NCI-H1417 treated with DMSO at 0.1 percent for 48 hours (cell line): ENCODE measurements around the gene PRPF4.
"Not testable (repeated sequence)": the region's sequence is repeated elsewhere in the genome, so short reads cannot be mapped to it uniquely, and the experiment has no call there.

Source experiments
- DNase-seq: peaks from one replicate; lab custom pipeline; 2025; lab: John Stamatoyannopoulos, UW

The PRPF4 gene

GRCh38 chr9:113267911-113268566, 7.4 kb upstream of the PRPF4 start:
- DNase-seq = no peak

GRCh38 chr9:113269355-113269754, 6.1 kb upstream of the PRPF4 start:
- DNase-seq = no peak

GRCh38 chr9:113269871-113270270, 5.6 kb upstream of the PRPF4 start:
- DNase-seq = no peak

GRCh38 chr9:113274474-113275156, 843 bp upstream of the PRPF4 start:
- DNase-seq = peak; percentile 44

- no peak for DNase-seq
Observed at GRCh38 chr9:113278840-113279239, 3.4 kb downstream of the PRPF4 start.

GRCh38 chr9:113281356-113281755, 5.9 kb downstream of the PRPF4 start:
- DNase-seq = no peak

GRCh38 chr9:113289091-113289490, 13.6 kb downstream of the PRPF4 start:
- DNase-seq = no peak

GRCh38 chr9:113290052-113290607, 14.7 kb downstream of the PRPF4 start:
- DNase-seq = no peak

GRCh38 chr9:113293285-113293878, 17.9 kb downstream of the PRPF4 start:
- DNase-seq = no peak

GRCh38 chr9:113296247-113296646, 20.8 kb downstream of the PRPF4 start:
- DNase-seq = not testable (repeated sequence)

GRCh38 chr9:113296796-113297558, 21.5 kb downstream of the PRPF4 start:
- DNase-seq = no peak

GRCh38 chr9:113298311-113298710, 22.9 kb downstream of the PRPF4 start:
- DNase-seq = no peak

GRCh38 chr9:113298924-113299770, 23.7 kb downstream of the PRPF4 start:
- DNase-seq = peak; percentile 89

GRCh38 chr9:113299800-113300292, 24.4 kb downstream of the PRPF4 start:
- DNase-seq = no peak

- no peak for DNase-seq
Observed at GRCh38 chr9:113301548-113301947, 26.1 kb downstream of the PRPF4 start.

- no peak for DNase-seq
Observed at GRCh38 chr9:113302792-113303418, 27.4 kb downstream of the PRPF4 start, which contains the start of gene RNF183. TSS of gene RNF183 (minus strand) at chr9:113303376. CDS start at chr9:113298184, 5,192 bp downstream.

GRCh38 chr9:113306566-113306965, 31.1 kb downstream of the PRPF4 start:
- DNase-seq = no peak

GRCh38 chr9:113307396-113307975, 32.0 kb downstream of the PRPF4 start:
- DNase-seq = no peak

GRCh38 chr9:113309204-113309813, 33.9 kb downstream of the PRPF4 start:
- no peak for DNase-seq

- DNase-seq = no peak
Observed at GRCh38 chr9:113310538-113310937, 35.1 kb downstream of the PRPF4 start.
